SK-N-SH (cell line): Measurements from ENCODE around the gene BEST1. TPM values are rescaled to one million over a fixed set of nuclear protein-coding genes. Genes with fewer than 3 reads are reported as not detected.

Experiments
- CTCF ChIA-PET: fragments of 300-600, 350-600 bp; formaldehyde crosslinking; extraction: SDS; loops from one replicate; lab custom pipeline; 2021; lab: Yijun Ruan, JAX
- POLR2A ChIA-PET: fragments of 350-600 bp; sonication (Branson Sonifier 250); formaldehyde crosslinking; extraction: SDS; loops from one replicate; lab custom pipeline; 2020; ENCODE audit warnings: antibody characterized with exemption, inconsistent platforms; lab: Yijun Ruan, JAX
- DNase-seq: peaks from one replicate; pipeline ENCODE4 v3.0.0; 2012
- H2AFZ ChIP-seq: fragments of 200-600 bp; sonication (generic); 2 replicates; pipeline ENCODE4 v1.8.1; 2016; ENCODE audit warnings: antibody characterized with exemption, mild to moderate bottlenecking, low read depth
- H3F3A ChIP-seq: fragments of 200-600 bp; sonication (generic); replicated peaks from 2 replicates; pipeline ENCODE3; 2016; ENCODE audit warnings: antibody characterized with exemption, mild to moderate bottlenecking; ENCODE audit not compliant: insufficient read depth
- H3K27ac ChIP-seq, 2 experiments: fragments of 200-500 bp in 1 of 2; fragments of 200-600 bp in 1 of 2; sonication (Bioruptor generic) in 1 of 2; sonication (generic), shearing (Covaris generic) in 1 of 2; 2 replicates each; pipeline versions ENCODE4 v1.5.1 to v1.6.1; 2014 to 2016; ENCODE audit warnings: low read depth in 2 of 2, inconsistent platforms in 1 of 2, low read length in 1 of 2, mild to moderate bottlenecking in 1 of 2, mixed read lengths in 1 of 2
- H3K27me3 ChIP-seq: fragments of 200-600 bp; sonication (generic), shearing (Covaris generic); 2 replicates; pipeline ENCODE4 v1.6.1; 2016; ENCODE audit warnings: mixed run types; ENCODE audit not compliant: insufficient read depth
- H3K36me3 ChIP-seq, 2 experiments: fragments of 200-500 bp in 1 of 2; fragments of 200-600 bp in 1 of 2; sonication (Bioruptor generic) in 1 of 2; sonication (generic) in 1 of 2; replicated peaks in 1 of 2; 2 replicates each; pipeline versions ENCODE3 to v1.5.1; 2014 to 2016; ENCODE audit warnings: low read length in 1 of 2, mild to moderate bottlenecking in 1 of 2; ENCODE audit not compliant: insufficient read depth in 2 of 2, control insufficient read depth in 1 of 2
- H3K4me1 ChIP-seq, 2 experiments: fragments of 200-500 bp in 1 of 2; fragments of 200-600 bp in 1 of 2; sonication (Bioruptor generic) in 1 of 2; sonication (generic), shearing (Covaris generic) in 1 of 2; 2 replicates each; pipeline versions ENCODE4 v1.5.1 to v1.6.1; 2014 to 2016; ENCODE audit warnings: low read depth in 1 of 2, low read length in 1 of 2, mixed run types in 1 of 2; ENCODE audit not compliant: insufficient read depth in 2 of 2, control insufficient read depth in 1 of 2
- H3K4me2 ChIP-seq: fragments of 200-600 bp; sonication (generic), shearing (Covaris generic); 2 replicates; pipeline ENCODE4 v1.6.1; 2017; ENCODE audit warnings: mixed run types
- H3K4me3 ChIP-seq, 2 experiments: fragments of 200-500 bp in 1 of 2; fragments of 200-600 bp in 1 of 2; sonication (Bioruptor generic) in 1 of 2; sonication (generic), shearing (Covaris generic) in 1 of 2; 2 replicates each; pipeline versions ENCODE4 v1.5.1 to v1.8.1; 2014 to 2016; ENCODE audit warnings: low read depth in 2 of 2, inconsistent platforms in 1 of 2, low read length in 1 of 2, mild to moderate bottlenecking in 1 of 2, mixed read lengths in 1 of 2, moderate library complexity in 1 of 2
- H3K79me2 ChIP-seq: fragments of 200-600 bp; sonication (generic); 2 replicates; pipeline ENCODE4 v1.8.1; 2017; ENCODE audit warnings: mild to moderate bottlenecking; ENCODE audit not compliant: insufficient read depth
- H3K9ac ChIP-seq: fragments of 200-600 bp; sonication (generic); 2 replicates; pipeline ENCODE4 v1.6.1; 2017; ENCODE audit warnings: mixed run types
- H3K9me2 ChIP-seq: fragments of 200-600 bp; sonication (generic); 2 replicates; pipeline ENCODE4 v1.6.1; 2017; ENCODE audit warnings: mixed run types
- H3K9me3 ChIP-seq: fragments of 200-600 bp; sonication (generic); 2 replicates; pipeline ENCODE4 v1.6.1; 2017; ENCODE audit warnings: mixed run types, mild to moderate bottlenecking, moderate library complexity
- H4K20me1 ChIP-seq: fragments of 200-600 bp; sonication (generic); 2 replicates; pipeline ENCODE4 v1.6.1; 2017; ENCODE audit warnings: mild to moderate bottlenecking, mixed run types; ENCODE audit not compliant: insufficient read depth
- CHD2 ChIP-seq: fragments of 150-350 bp; IDR thresholded peaks from 2 replicates; pipeline ENCODE4 v1.6.1; 2018; ENCODE audit warnings: low read length; ENCODE audit not compliant: partially characterized antibody
- ELF1 ChIP-seq: IDR thresholded peaks from 2 replicates; pipeline ENCODE4 v1.4.0; 2012
- EP300 ChIP-seq, 2 experiments: IDR thresholded peaks; 2 replicates each; pipeline versions ENCODE4 v1.4.0 to v1.6.1; 2012; ENCODE audit warnings: borderline replicate concordance in 1 of 2, low read depth in 1 of 2, low read length in 1 of 2
- EZH2phosphoT487 ChIP-seq: fragments of 200-600 bp; sonication (generic); IDR thresholded peaks from 2 replicates; pipeline ENCODE4 v1.6.1; 2017; ENCODE audit warnings: low read depth, mixed run types, mild to moderate bottlenecking, antibody characterized with exemption, moderate library complexity, borderline replicate concordance
- FOSL2 ChIP-seq: IDR thresholded peaks from 2 replicates; pipeline ENCODE4 v1.4.0; 2012; ENCODE audit warnings: low read depth, mild to moderate bottlenecking, moderate library complexity, borderline replicate concordance
- FOXJ3 ChIP-seq: sonication (generic); formaldehyde crosslinking; IDR thresholded peaks from 2 replicates; pipeline ENCODE4 v1.5.1; 2020; ENCODE audit warnings: mild to moderate bottlenecking, missing genetic modification reagents
- GABPA ChIP-seq: IDR thresholded peaks from 2 replicates; pipeline ENCODE4 v1.4.0; 2012; ENCODE audit warnings: low read depth, mild to moderate bottlenecking
- JUND ChIP-seq: IDR thresholded peaks from 2 replicates; pipeline ENCODE4 v1.4.0; 2012
- MEF2A ChIP-seq: IDR thresholded peaks from 2 replicates; pipeline ENCODE4 v1.4.0; 2012; ENCODE audit warnings: low read depth, borderline replicate concordance
- MXI1 ChIP-seq: IDR thresholded peaks from 2 replicates; pipeline ENCODE4 v1.6.1; 2012; ENCODE audit warnings: mild to moderate bottlenecking, low read depth, low read length, improper control_type of control experiment
- NRF1 ChIP-seq: IDR thresholded peaks from 2 replicates; pipeline ENCODE4 v1.6.1; 2012; ENCODE audit warnings: low read depth, mild to moderate bottlenecking, low read length
- POLR2AphosphoS5 ChIP-seq: IDR thresholded peaks from 2 replicates; pipeline ENCODE4 v1.6.1; 2012; ENCODE audit warnings: low read depth, low read length
- RAD21 ChIP-seq: IDR thresholded peaks from 2 replicates; pipeline ENCODE4 v1.6.1; 2012; ENCODE audit warnings: mild to moderate bottlenecking, low read length
- RCOR1 ChIP-seq: fragments of 150-350 bp; IDR thresholded peaks from 2 replicates; pipeline ENCODE4 v1.6.1; 2017; ENCODE audit warnings: antibody characterized with exemption, low read length
- RFX5 ChIP-seq: IDR thresholded peaks from 2 replicates; pipeline ENCODE4 v1.6.1; 2012; ENCODE audit warnings: mild to moderate bottlenecking, improper control_type of control experiment, low read length
- RXRA ChIP-seq: IDR thresholded peaks from 2 replicates; pipeline ENCODE4 v1.4.0; 2012; ENCODE audit warnings: low read depth, mild to moderate bottlenecking, borderline replicate concordance
- TAF1 ChIP-seq: IDR thresholded peaks from 2 replicates; pipeline ENCODE4 v1.6.1; 2012; ENCODE audit warnings: low read depth, mild to moderate bottlenecking, low read length, moderate library complexity, borderline replicate concordance
- TEAD4 ChIP-seq: IDR thresholded peaks from 2 replicates; pipeline ENCODE4 v1.4.0; 2012; ENCODE audit warnings: mild to moderate bottlenecking, borderline replicate concordance; ENCODE audit not compliant: insufficient read depth
- YY1 ChIP-seq: IDR thresholded peaks from 2 replicates; pipeline ENCODE4 v1.4.0; 2012; ENCODE audit warnings: low read depth, mild to moderate bottlenecking
- WGBS: methylation state at CpG from one replicate; pipeline ENCODE4 v1.1.6; 2017; ENCODE audit warnings: low lambda C conversion rate; 5-methylcytosine and 5-hydroxymethylcytosine counted together
- polyA plus RNA-seq, 3 experiments: library from polyadenylated mRNA; depleted of rRNA; stranded (reverse); fragments of >200 nt; gene quantifications; 2 replicates each; pipeline ENCODE4 v1.2.3, GENCODE V29; 2012
- TF ChIP-seq, protein P1 (sequence below): IDR thresholded peaks from 2 replicates; pipeline ENCODE4; 2012
- TF ChIP-seq, protein P2 (sequence below): IDR thresholded peaks from 2 replicates; pipeline ENCODE4 v1.6.1; 2012; ENCODE audit warnings: mild to moderate bottlenecking, low read depth, low read length, moderate library complexity
- TF ChIP-seq, protein P3 (sequence below): IDR thresholded peaks from 2 replicates; pipeline ENCODE4 v1.4.0; 2012; ENCODE audit warnings: low read depth

BEST1 gene
- polyA plus RNA-seq, 1 of the 3 experiments (the other 2 are of a cell fraction), result 0.30 TPM

DNA sequence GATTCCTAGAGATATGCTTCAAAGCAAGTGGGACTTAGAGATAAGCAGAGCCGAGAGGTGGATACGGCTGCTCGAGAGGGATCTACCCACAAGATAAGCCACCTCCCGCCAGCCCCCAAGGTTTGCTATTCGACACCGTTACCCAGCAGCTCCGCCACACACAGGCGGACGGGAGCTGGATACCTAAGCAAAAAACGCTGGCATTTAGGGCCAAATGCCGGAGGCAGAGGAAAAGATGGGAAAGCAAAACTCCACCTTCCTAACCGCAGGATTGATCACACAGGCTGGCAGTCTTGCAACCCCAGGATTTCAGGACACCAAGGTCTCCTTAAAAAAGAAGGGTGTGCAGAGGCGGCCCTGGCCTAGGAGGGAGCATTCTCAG lies 16.6 kb downstream of the BEST1 start:
- peaks cover 44% of the 10 kb centered on the region for H4K20me1 ChIP-seq

DNA sequence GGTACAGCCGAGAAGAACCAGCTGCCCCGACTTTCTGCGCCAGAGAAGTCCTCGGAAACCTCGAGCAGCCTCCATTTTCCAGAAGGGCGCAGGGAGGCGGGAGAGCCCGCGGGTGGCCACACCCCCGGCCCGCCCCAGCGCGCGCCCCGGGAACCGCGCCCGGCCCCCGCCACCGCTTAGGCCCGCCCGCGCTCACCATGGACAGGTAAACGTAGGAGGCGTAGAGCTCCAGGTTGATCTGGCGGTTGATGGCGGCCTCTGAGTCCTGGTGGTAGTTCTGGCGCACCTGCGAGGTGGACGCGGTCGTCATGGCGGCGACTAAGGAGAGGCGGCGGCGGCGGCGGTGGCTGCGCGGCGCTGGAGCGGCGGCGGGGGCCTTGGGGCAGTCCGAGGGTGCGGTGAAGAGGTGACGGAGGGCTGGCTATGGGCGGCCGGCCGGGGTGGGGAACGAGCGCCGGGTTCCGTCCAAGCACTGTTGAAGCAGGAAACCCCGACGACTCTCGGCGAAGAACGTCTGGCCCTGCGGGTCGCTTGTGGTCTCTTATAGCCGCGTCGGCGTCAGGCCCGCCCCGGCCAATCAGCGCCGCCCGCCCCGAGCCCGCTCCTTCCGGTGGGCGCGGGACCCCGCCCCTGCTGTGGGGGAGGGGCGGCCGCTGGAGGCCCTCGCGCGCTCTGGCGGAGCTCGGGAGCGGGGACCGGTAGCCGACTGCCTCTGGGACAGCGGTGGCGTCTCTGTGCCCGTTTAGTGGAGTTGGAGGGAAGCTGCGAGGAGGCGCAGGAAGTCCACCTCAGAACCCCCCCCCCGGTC lies 17.2 kb downstream of the BEST1 start, which contains the start of gene FTH1:
Gene FTH1 (minus strand): TSS at position 519 of the 808 bp plus-strand sequence. CDS start 209 bp downstream, at position 310.
- ChIA-PET CTCF (interaction anchor here (1.0 to 11.7 kb wide), 11 partner anchors 9 to 156 kb away, joined by 3 to 64 read pairs (median 5); partner anchors contain the start of gene INCENP), POLR2A (interaction anchor here (0.6 to 5.2 kb wide), 19 partner anchors 9 to 333 kb away, joined by 3 to 76 read pairs (median 6); partner anchors contain the start of genes BEST1 and FADS2)
- H3K27ac ChIP-seq, result peak within 1 kb of the TSS; percentile 94 to 97
- peaks cover 71% of the 10 kb centered on the region for H3F3A ChIP-seq
- H3K4me3 ChIP-seq, result peak within 1 kb of the TSS; percentile 99
- H2AFZ ChIP-seq, result peak within 1 kb of the TSS; percentile 80
- DNase-seq, result peak; percentile 99
- peak within 1 kb of the TSS; percentile 95 for H3K9ac ChIP-seq
- H4K20me1 ChIP-seq, result peaks cover 44% of the 10 kb centered on the region
- no peaks in the 10 kb centered on the region for H3K9me2 ChIP-seq
- WGBS, result 36% methylated on average over 15 of the region's 93 CpGs
- H3K27me3 ChIP-seq, result no peaks in the 10 kb centered on the region
- peaks cover 43% of the 10 kb centered on the region for H3K79me2 ChIP-seq
- H3K4me1 ChIP-seq, result peaks cover 43 to 52% of the 10 kb centered on the region in 2 experiments
- H3K36me3 ChIP-seq, result peaks cover 31 to 34% of the 10 kb centered on the region in 2 experiments
- H3K9me3 ChIP-seq, result no peaks in the 10 kb centered on the region
- H3K4me2 ChIP-seq, result peak within 1 kb of the TSS; percentile 88
- TF ChIP-seq, protein P1, sequence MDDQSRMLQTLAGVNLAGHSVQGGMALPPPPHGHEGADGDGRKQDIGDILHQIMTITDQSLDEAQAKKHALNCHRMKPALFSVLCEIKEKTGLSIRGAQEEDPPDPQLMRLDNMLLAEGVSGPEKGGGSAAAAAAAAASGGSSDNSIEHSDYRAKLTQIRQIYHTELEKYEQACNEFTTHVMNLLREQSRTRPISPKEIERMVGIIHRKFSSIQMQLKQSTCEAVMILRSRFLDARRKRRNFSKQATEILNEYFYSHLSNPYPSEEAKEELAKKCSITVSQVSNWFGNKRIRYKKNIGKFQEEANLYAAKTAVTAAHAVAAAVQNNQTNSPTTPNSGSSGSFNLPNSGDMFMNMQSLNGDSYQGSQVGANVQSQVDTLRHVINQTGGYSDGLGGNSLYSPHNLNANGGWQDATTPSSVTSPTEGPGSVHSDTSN, result 0 out of 2 replicates have a peak, but pooled peaks have one; percentile 3
- TF ChIP-seq EZH2phosphoT487 (no peak), RCOR1 (no peak), RFX5 (no peak), MXI1 (peak; percentile 63), TEAD4 (no peak), RAD21 (no peak), GABPA (peak; percentile 60), YY1 (peak; percentile 68; the same call in 1 of the 2 replicates), TAF1 (peak; percentile 79), RXRA (no peak; the same call in 1 of the 2 replicates), ELF1 (no peak; the same call in 1 of the 2 replicates), FOXJ3 (no peak), FOSL2 (no peak), MEF2A (no peak), EP300 (IDR thresholded peaks at IDR 0.05; ENCODE audit: borderline replicate concordance in 1 of 2, low read depth in 1 of 2, low read length in 1 of 2) (peak; percentile 8 to 29; a peak in 2 of 4 replicates), JUND (no peak), NRF1 (no peak), CHD2 (peak; percentile 91)
- TF ChIP-seq, protein P2, sequence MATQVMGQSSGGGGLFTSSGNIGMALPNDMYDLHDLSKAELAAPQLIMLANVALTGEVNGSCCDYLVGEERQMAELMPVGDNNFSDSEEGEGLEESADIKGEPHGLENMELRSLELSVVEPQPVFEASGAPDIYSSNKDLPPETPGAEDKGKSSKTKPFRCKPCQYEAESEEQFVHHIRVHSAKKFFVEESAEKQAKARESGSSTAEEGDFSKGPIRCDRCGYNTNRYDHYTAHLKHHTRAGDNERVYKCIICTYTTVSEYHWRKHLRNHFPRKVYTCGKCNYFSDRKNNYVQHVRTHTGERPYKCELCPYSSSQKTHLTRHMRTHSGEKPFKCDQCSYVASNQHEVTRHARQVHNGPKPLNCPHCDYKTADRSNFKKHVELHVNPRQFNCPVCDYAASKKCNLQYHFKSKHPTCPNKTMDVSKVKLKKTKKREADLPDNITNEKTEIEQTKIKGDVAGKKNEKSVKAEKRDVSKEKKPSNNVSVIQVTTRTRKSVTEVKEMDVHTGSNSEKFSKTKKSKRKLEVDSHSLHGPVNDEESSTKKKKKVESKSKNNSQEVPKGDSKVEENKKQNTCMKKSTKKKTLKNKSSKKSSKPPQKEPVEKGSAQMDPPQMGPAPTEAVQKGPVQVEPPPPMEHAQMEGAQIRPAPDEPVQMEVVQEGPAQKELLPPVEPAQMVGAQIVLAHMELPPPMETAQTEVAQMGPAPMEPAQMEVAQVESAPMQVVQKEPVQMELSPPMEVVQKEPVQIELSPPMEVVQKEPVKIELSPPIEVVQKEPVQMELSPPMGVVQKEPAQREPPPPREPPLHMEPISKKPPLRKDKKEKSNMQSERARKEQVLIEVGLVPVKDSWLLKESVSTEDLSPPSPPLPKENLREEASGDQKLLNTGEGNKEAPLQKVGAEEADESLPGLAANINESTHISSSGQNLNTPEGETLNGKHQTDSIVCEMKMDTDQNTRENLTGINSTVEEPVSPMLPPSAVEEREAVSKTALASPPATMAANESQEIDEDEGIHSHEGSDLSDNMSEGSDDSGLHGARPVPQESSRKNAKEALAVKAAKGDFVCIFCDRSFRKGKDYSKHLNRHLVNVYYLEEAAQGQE, result no peak; the same call in 1 of the 2 replicates
- TF ChIP-seq, protein P3, sequence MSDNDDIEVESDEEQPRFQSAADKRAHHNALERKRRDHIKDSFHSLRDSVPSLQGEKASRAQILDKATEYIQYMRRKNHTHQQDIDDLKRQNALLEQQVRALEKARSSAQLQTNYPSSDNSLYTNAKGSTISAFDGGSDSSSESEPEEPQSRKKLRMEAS, result peak; percentile 70; the same call in 1 of the 2 replicates

More for the DNA sequence above, 16.6 kb downstream of the BEST1 start:
- H3K4me3 ChIP-seq, result peak overlapping the region; percentile 99
- peak overlapping the region; percentile 94 to 97 for H3K27ac ChIP-seq
- no peak for TF ChIP-seq RXRA
- TF ChIP-seq POLR2AphosphoS5, result 0 out of 2 replicates have a peak, but pooled peaks have one; percentile 11
- no peaks in the 10 kb centered on the region for H3K27me3 ChIP-seq
- no peaks in the 10 kb centered on the region for H3K9me2 ChIP-seq
- ChIA-PET POLR2A (interaction anchor here (0.6 to 5.2 kb wide), 7 partner anchors 10 to 115 kb away, joined by 3 to 76 read pairs (median 15); partner anchors contain the start of gene BEST1), CTCF (interaction anchor here (1.3 to 11.7 kb wide), 5 partner anchors 10 to 141 kb away, joined by 5 to 64 read pairs (median 46); no protein-coding TSS in a partner anchor)
- H3K9ac ChIP-seq, result peak overlapping the region; percentile 95
- H3K79me2 ChIP-seq, result peaks cover 43% of the 10 kb centered on the region
- WGBS, result under 1% methylated on average over 13 of the region's 13 CpGs
- H3F3A ChIP-seq, result peaks cover 68% of the 10 kb centered on the region
- peak; percentile 45 for DNase-seq
- H2AFZ ChIP-seq, result no peak overlapping the region
- H3K36me3 ChIP-seq, result peaks cover 31 to 34% of the 10 kb centered on the region in 2 experiments
- H3K4me1 ChIP-seq, result peaks cover 37 to 49% of the 10 kb centered on the region in 2 experiments
- peak overlapping the region; percentile 88 for H3K4me2 ChIP-seq
- H3K9me3 ChIP-seq, result no peaks in the 10 kb centered on the region
